Hepatocyte (in vitro differentiated cells): ENCODE data around the gene SWAP70. TPM values are rescaled to one million over a fixed set of nuclear protein-coding genes. Genes with fewer than 3 reads are reported as not detected.

Source experiments
- DNase-seq: peaks from one replicate; pipeline ENCODE4 v3.0.0-alpha.2; 2016; ENCODE audit warnings: low spot score
- H2AFZ ChIP-seq: fragments of 200-600 bp; sonication (generic); 2 replicates; pipeline ENCODE4 v1.6.0; 2016; ENCODE audit warnings: antibody characterized with exemption, mild to moderate bottlenecking
- H3K27ac ChIP-seq: fragments of 200-600 bp; sonication (generic); 2 replicates; pipeline ENCODE4 v1.5.1; 2016; ENCODE audit warnings: mild to moderate bottlenecking
- H3K27me3 ChIP-seq: fragments of 200-600 bp; sonication (generic); 2 replicates; pipeline ENCODE4 v1.6.1; 2016
- H3K36me3 ChIP-seq: fragments of 200-600 bp; sonication (generic); replicated peaks from 2 replicates; pipeline ENCODE4 v1.5.1; 2016; ENCODE audit warnings: low read depth; ENCODE audit not compliant: insufficient read depth
- H3K4me1 ChIP-seq: fragments of 200-600 bp; sonication (generic); 2 replicates; pipeline ENCODE4 v1.5.1; 2016; ENCODE audit warnings: mild to moderate bottlenecking, moderate library complexity; ENCODE audit not compliant: insufficient read depth
- H3K4me2 ChIP-seq: fragments of 200-600 bp; sonication (generic); 2 replicates; pipeline ENCODE4 v1.6.0; 2016
- H3K4me3 ChIP-seq: fragments of 200-600 bp; sonication (generic); 2 replicates; pipeline ENCODE4 v1.5.1; 2016; ENCODE audit warnings: mild to moderate bottlenecking
- H3K79me2 ChIP-seq: fragments of 200-600 bp; sonication (generic); 2 replicates; pipeline ENCODE4 v1.6.0; 2017; ENCODE audit warnings: mild to moderate bottlenecking
- H3K9me2 ChIP-seq: fragments of 200-600 bp; sonication (generic); replicated peaks from 2 replicates; pipeline ENCODE4 v1.6.0; 2017; ENCODE audit warnings: mild to moderate bottlenecking; ENCODE audit not compliant: insufficient read depth
- H3K9me3 ChIP-seq: fragments of 200-600 bp; sonication (generic); 2 replicates; pipeline ENCODE4 v1.5.1; 2016; ENCODE audit warnings: low read depth, mild to moderate bottlenecking
- H4K20me1 ChIP-seq: fragments of 200-600 bp; sonication (generic); 2 replicates; pipeline ENCODE4 v1.6.0; 2016; ENCODE audit warnings: mild to moderate bottlenecking; ENCODE audit not compliant: insufficient read depth, poor library complexity, severe bottlenecking
- EZH2 ChIP-seq: fragments of 200-600 bp; sonication (generic); IDR thresholded peaks from 2 replicates; pipeline ENCODE4 v1.6.1; 2016; ENCODE audit warnings: antibody characterized with exemption, mild to moderate bottlenecking, borderline replicate concordance
- EZH2phosphoT487 ChIP-seq: fragments of 200-600 bp; sonication (generic); IDR thresholded peaks from one replicate; pipeline ENCODE4 v1.6.1; 2018; ENCODE audit warnings: antibody characterized with exemption, mild to moderate bottlenecking, low read depth, moderate library complexity; ENCODE audit not compliant: unreplicated experiment, severe bottlenecking
- WGBS: methylation state at CpG from one replicate; pipeline ENCODE4 v1.1.6; 2016; ENCODE audit warnings: low lambda C conversion rate; ENCODE audit errors: missing lambda C conversion rate; 5-methylcytosine and 5-hydroxymethylcytosine counted together
- polyA plus RNA-seq: library from polyadenylated mRNA; unstranded; fragments of >200 nt; fragmentation: Nextera tagmentation; extraction: Ambion mirVana; gene quantifications from 2 replicates; pipeline ENCODE4 v1.2.1, GENCODE V29; 2016
- total RNA-seq: library from RNA; depleted of rRNA; stranded (reverse); fragments of >200 nt; gene quantifications from 2 replicates; pipeline ENCODE4 v1.2.3, GENCODE V29; 2014
- TF ChIP-seq, protein P1 (sequence below): fragments of 200-600 bp; sonication (generic); IDR thresholded peaks from 2 replicates; pipeline ENCODE4 v1.5.1; 2016; ENCODE audit warnings: antibody characterized with exemption, mild to moderate bottlenecking; ENCODE audit not compliant: poor library complexity

SWAP70 gene
- total and polyA plus RNA-seq, 2 experiments from 2014 or later = 15.6 to 17.3 TPM

- no peak overlapping the region for H2AFZ ChIP-seq
- no peaks in the 10 kb centered on the region for H3K9me2 ChIP-seq
- no peak overlapping the region for H3K27ac ChIP-seq
- peaks cover 9% of the 10 kb centered on the region for H3K9me3 ChIP-seq
- TF ChIP-seq EZH2 = no peak
- TF ChIP-seq, protein P1, sequence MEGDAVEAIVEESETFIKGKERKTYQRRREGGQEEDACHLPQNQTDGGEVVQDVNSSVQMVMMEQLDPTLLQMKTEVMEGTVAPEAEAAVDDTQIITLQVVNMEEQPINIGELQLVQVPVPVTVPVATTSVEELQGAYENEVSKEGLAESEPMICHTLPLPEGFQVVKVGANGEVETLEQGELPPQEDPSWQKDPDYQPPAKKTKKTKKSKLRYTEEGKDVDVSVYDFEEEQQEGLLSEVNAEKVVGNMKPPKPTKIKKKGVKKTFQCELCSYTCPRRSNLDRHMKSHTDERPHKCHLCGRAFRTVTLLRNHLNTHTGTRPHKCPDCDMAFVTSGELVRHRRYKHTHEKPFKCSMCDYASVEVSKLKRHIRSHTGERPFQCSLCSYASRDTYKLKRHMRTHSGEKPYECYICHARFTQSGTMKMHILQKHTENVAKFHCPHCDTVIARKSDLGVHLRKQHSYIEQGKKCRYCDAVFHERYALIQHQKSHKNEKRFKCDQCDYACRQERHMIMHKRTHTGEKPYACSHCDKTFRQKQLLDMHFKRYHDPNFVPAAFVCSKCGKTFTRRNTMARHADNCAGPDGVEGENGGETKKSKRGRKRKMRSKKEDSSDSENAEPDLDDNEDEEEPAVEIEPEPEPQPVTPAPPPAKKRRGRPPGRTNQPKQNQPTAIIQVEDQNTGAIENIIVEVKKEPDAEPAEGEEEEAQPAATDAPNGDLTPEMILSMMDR = no peak
- no peak for TF ChIP-seq EZH2phosphoT487
- no peak overlapping the region for H3K4me3 ChIP-seq
- H3K4me1 ChIP-seq = no peaks in the 10 kb centered on the region
- peak overlapping the region; percentile 88 for H3K4me2 ChIP-seq
- no peaks in the 10 kb centered on the region for H4K20me1 ChIP-seq
- 100% methylated on average over 2 of the region's 2 CpGs for WGBS
- DNase-seq = no peak
- H3K36me3 ChIP-seq = no peaks in the 10 kb centered on the region
- H3K27me3 ChIP-seq = no peaks in the 10 kb centered on the region
- peaks cover 65% of the 10 kb centered on the region for H3K79me2 ChIP-seq
Measured at GRCh38 chr11:9665749-9666148, 1.9 kb downstream of the SWAP70 start.

DNA sequence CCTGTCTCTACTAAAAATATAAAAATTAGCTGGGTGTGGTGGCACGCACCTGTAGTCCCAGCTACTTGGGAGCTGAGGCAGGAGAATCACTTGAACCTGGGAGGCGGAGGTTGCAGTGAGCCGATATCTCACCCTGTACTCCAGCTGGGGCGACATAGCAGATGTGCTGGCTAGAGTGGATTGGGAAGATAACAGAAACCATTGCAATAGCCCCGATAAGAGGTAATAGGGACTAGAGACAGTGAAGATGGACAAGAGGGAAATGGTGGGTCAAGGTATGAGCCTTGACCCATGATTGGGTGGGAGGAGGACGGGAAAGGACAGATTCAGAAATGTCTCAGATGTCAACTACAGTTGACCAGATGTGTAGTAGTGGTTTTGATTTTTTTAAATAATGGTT lies 6.1 kb downstream of the SWAP70 start:
- H3K4me1 ChIP-seq = no peaks in the 10 kb centered on the region
- H3K9me2 ChIP-seq = no peaks in the 10 kb centered on the region
- H3K4me2 ChIP-seq = no peak overlapping the region
- peaks cover 9% of the 10 kb centered on the region for H3K9me3 ChIP-seq
- no peaks in the 10 kb centered on the region for H4K20me1 ChIP-seq
- H3K27me3 ChIP-seq = no peaks in the 10 kb centered on the region
- no peak for TF ChIP-seq EZH2phosphoT487
- TF ChIP-seq EZH2 = no peak
- TF ChIP-seq, protein P1 = no peak
- H3K4me3 ChIP-seq = no peak overlapping the region
- H2AFZ ChIP-seq = no peak overlapping the region
- H3K36me3 ChIP-seq = no peaks in the 10 kb centered on the region
- 90% methylated on average over 6 of the region's 6 CpGs for WGBS
- H3K79me2 ChIP-seq = peaks cover 76% of the 10 kb centered on the region
- DNase-seq = no peak
- no peak overlapping the region for H3K27ac ChIP-seq

GRCh38 chr11:9672288-9672916 lies 8.5 kb downstream of the SWAP70 start:
- H3K4me1 ChIP-seq = no peaks in the 10 kb centered on the region
- TF ChIP-seq EZH2phosphoT487 (no peak), EZH2 (no peak)
- TF ChIP-seq, protein P1 = no peak
- no peak overlapping the region for H2AFZ ChIP-seq
- no peak for DNase-seq
- peaks cover 70% of the 10 kb centered on the region for H3K79me2 ChIP-seq
- H3K9me2 ChIP-seq = no peaks in the 10 kb centered on the region
- H3K36me3 ChIP-seq = no peaks in the 10 kb centered on the region
- H3K9me3 ChIP-seq = no peaks in the 10 kb centered on the region
- H4K20me1 ChIP-seq = no peaks in the 10 kb centered on the region
- 90% methylated on average over 3 of the region's 3 CpGs for WGBS
- H3K4me2 ChIP-seq = no peak overlapping the region
- no peak overlapping the region for H3K4me3 ChIP-seq
- H3K27ac ChIP-seq = no peak overlapping the region
- no peaks in the 10 kb centered on the region for H3K27me3 ChIP-seq
